ENCODE measurements around the gene CDC42. TPM values are rescaled to one million over a fixed set of nuclear protein-coding genes. Genes with fewer than 3 reads are reported as not detected.
"Not testable (repeated sequence)": the region's sequence is repeated elsewhere in the genome, so short reads cannot be mapped to it uniquely, and the experiment has no call there.

CDC42 gene
- total RNA-seq, result 71.5 TPM

- Histone ChIP-seq H3K36me3 (ENCODE audit: control insufficient read depth in 3 of 3, insufficient read depth in 3 of 3, low read length in 3 of 3) (no peaks in the 10 kb centered on the region), H3K9ac (ENCODE audit: low read depth in 1 of 3, low read length in 3 of 3) (peak within 1 kb of the TSS; percentile 89 to 91 (median 90)), H3K9me3 (ENCODE audit: control insufficient read depth in 3 of 3, low read length in 3 of 3) (no peaks in the 10 kb centered on the region), H3K27ac (ENCODE audit: low read depth, low read length) (peak within 1 kb of the TSS; percentile 95), H3K27me3 (ENCODE audit: control insufficient read depth in 3 of 3, insufficient read depth in 3 of 3, low read length in 3 of 3) (no peaks in the 10 kb centered on the region), H3K4me1 (ENCODE audit: control insufficient read depth in 3 of 3, insufficient read depth in 3 of 3, low read length in 3 of 3) (peaks cover 31 to 41% (median 34%) of the 10 kb centered on the region in 3 donors), H3K4me3 (ENCODE audit: low read length in 3 of 3) (peak within 1 kb of the TSS; percentile 83 to 87 (median 85))
Measured at GRCh38 chr1:22052115-22053016, at the start of gene CDC42. Gene CDC42, plus strand, starts transcription at chr1:22052709. Its CDS starts 25,770 bp downstream, at chr1:22078479.

GRCh38 chr1:22002875-22003274, 49.6 kb upstream of the CDC42 start:
- H3K4me3 ChIP-seq (ENCODE audit: low read length in 3 of 3); H3K36me3 ChIP-seq (ENCODE audit: control insufficient read depth in 3 of 3, insufficient read depth in 3 of 3, low read length in 3 of 3); H3K27me3 ChIP-seq (ENCODE audit: control insufficient read depth in 3 of 3, insufficient read depth in 3 of 3, low read length in 3 of 3): not testable (repeated sequence)

GRCh38 chr1:22003959-22004358, 48.5 kb upstream of the CDC42 start:
- not testable (repeated sequence) for H3K36me3 ChIP-seq (ENCODE audit: control insufficient read depth in 3 of 3, insufficient read depth in 3 of 3, low read length in 3 of 3); H3K27ac ChIP-seq (ENCODE audit: low read depth, low read length); H3K9ac ChIP-seq (ENCODE audit: low read depth in 1 of 3, low read length in 3 of 3); H3K4me1 ChIP-seq (ENCODE audit: control insufficient read depth in 3 of 3, insufficient read depth in 3 of 3, low read length in 3 of 3); H3K9me3 ChIP-seq (ENCODE audit: control insufficient read depth in 3 of 3, low read length in 3 of 3); H3K4me3 ChIP-seq (ENCODE audit: low read length in 3 of 3); H3K27me3 ChIP-seq (ENCODE audit: control insufficient read depth in 3 of 3, insufficient read depth in 3 of 3, low read length in 3 of 3)

More at GRCh38 chr1:22002875-22003274, 49.6 kb upstream of the CDC42 start:
- not testable (repeated sequence) for H3K9ac ChIP-seq (ENCODE audit: low read depth in 1 of 3, low read length in 3 of 3); H3K27ac ChIP-seq (ENCODE audit: low read depth, low read length); H3K9me3 ChIP-seq (ENCODE audit: control insufficient read depth in 3 of 3, low read length in 3 of 3); H3K4me1 ChIP-seq (ENCODE audit: control insufficient read depth in 3 of 3, insufficient read depth in 3 of 3, low read length in 3 of 3)

- not testable (repeated sequence) for H3K27me3 ChIP-seq (ENCODE audit: control insufficient read depth in 3 of 3, insufficient read depth in 3 of 3, low read length in 3 of 3); H3K9ac ChIP-seq (ENCODE audit: low read depth in 1 of 3, low read length in 3 of 3); H3K9me3 ChIP-seq (ENCODE audit: control insufficient read depth in 3 of 3, low read length in 3 of 3); H3K4me3 ChIP-seq (ENCODE audit: low read length in 3 of 3); H3K27ac ChIP-seq (ENCODE audit: low read depth, low read length); H3K36me3 ChIP-seq (ENCODE audit: control insufficient read depth in 3 of 3, insufficient read depth in 3 of 3, low read length in 3 of 3); H3K4me1 ChIP-seq (ENCODE audit: control insufficient read depth in 3 of 3, insufficient read depth in 3 of 3, low read length in 3 of 3)
Measured at GRCh38 chr1:22005261-22006149, 47.0 kb upstream of the CDC42 start.

GRCh38 chr1:22006736-22007135, 45.8 kb upstream of the CDC42 start:
- H3K4me3 ChIP-seq (ENCODE audit: low read length in 3 of 3); H3K27ac ChIP-seq (ENCODE audit: low read depth, low read length); H3K4me1 ChIP-seq (ENCODE audit: control insufficient read depth in 3 of 3, insufficient read depth in 3 of 3, low read length in 3 of 3); H3K27me3 ChIP-seq (ENCODE audit: control insufficient read depth in 3 of 3, insufficient read depth in 3 of 3, low read length in 3 of 3); H3K9me3 ChIP-seq (ENCODE audit: control insufficient read depth in 3 of 3, low read length in 3 of 3); H3K9ac ChIP-seq (ENCODE audit: low read depth in 1 of 3, low read length in 3 of 3); H3K36me3 ChIP-seq (ENCODE audit: control insufficient read depth in 3 of 3, insufficient read depth in 3 of 3, low read length in 3 of 3): not testable (repeated sequence)

- H3K27ac ChIP-seq (ENCODE audit: low read depth, low read length); H3K4me1 ChIP-seq (ENCODE audit: control insufficient read depth in 3 of 3, insufficient read depth in 3 of 3, low read length in 3 of 3): not testable (repeated sequence)
Measured at GRCh38 chr1:22007262-22007661, 45.2 kb upstream of the CDC42 start.

GRCh38 chr1:22009566-22009965, 42.9 kb upstream of the CDC42 start:
- H3K9ac ChIP-seq (ENCODE audit: low read depth in 1 of 3, low read length in 3 of 3); H3K4me1 ChIP-seq (ENCODE audit: control insufficient read depth in 3 of 3, insufficient read depth in 3 of 3, low read length in 3 of 3); H3K9me3 ChIP-seq (ENCODE audit: control insufficient read depth in 3 of 3, low read length in 3 of 3): not testable (repeated sequence)

More at GRCh38 chr1:22007262-22007661, 45.2 kb upstream of the CDC42 start:
- H3K4me3 ChIP-seq (ENCODE audit: low read length in 3 of 3); H3K36me3 ChIP-seq (ENCODE audit: control insufficient read depth in 3 of 3, insufficient read depth in 3 of 3, low read length in 3 of 3); H3K9me3 ChIP-seq (ENCODE audit: control insufficient read depth in 3 of 3, low read length in 3 of 3); H3K27me3 ChIP-seq (ENCODE audit: control insufficient read depth in 3 of 3, insufficient read depth in 3 of 3, low read length in 3 of 3); H3K9ac ChIP-seq (ENCODE audit: low read depth in 1 of 3, low read length in 3 of 3): not testable (repeated sequence)

GRCh38 chr1:22012752-22013151, 39.8 kb upstream of the CDC42 start:
- not testable (repeated sequence) for H3K9me3 ChIP-seq (ENCODE audit: control insufficient read depth in 3 of 3, low read length in 3 of 3); H3K27me3 ChIP-seq (ENCODE audit: control insufficient read depth in 3 of 3, insufficient read depth in 3 of 3, low read length in 3 of 3); H3K36me3 ChIP-seq (ENCODE audit: control insufficient read depth in 3 of 3, insufficient read depth in 3 of 3, low read length in 3 of 3); H3K27ac ChIP-seq (ENCODE audit: low read depth, low read length); H3K4me1 ChIP-seq (ENCODE audit: control insufficient read depth in 3 of 3, insufficient read depth in 3 of 3, low read length in 3 of 3); H3K9ac ChIP-seq (ENCODE audit: low read depth in 1 of 3, low read length in 3 of 3); H3K4me3 ChIP-seq (ENCODE audit: low read length in 3 of 3)

More at GRCh38 chr1:22009566-22009965, 42.9 kb upstream of the CDC42 start:
- H3K27ac ChIP-seq (ENCODE audit: low read depth, low read length); H3K4me3 ChIP-seq (ENCODE audit: low read length in 3 of 3); H3K36me3 ChIP-seq (ENCODE audit: control insufficient read depth in 3 of 3, insufficient read depth in 3 of 3, low read length in 3 of 3); H3K27me3 ChIP-seq (ENCODE audit: control insufficient read depth in 3 of 3, insufficient read depth in 3 of 3, low read length in 3 of 3): not testable (repeated sequence)

GRCh38 chr1:22014575-22015206, 37.8 kb upstream of the CDC42 start:
- H3K9ac ChIP-seq (ENCODE audit: low read depth in 1 of 3, low read length in 3 of 3); H3K27ac ChIP-seq (ENCODE audit: low read depth, low read length); H3K9me3 ChIP-seq (ENCODE audit: control insufficient read depth in 3 of 3, low read length in 3 of 3); H3K36me3 ChIP-seq (ENCODE audit: control insufficient read depth in 3 of 3, insufficient read depth in 3 of 3, low read length in 3 of 3); H3K4me3 ChIP-seq (ENCODE audit: low read length in 3 of 3); H3K27me3 ChIP-seq (ENCODE audit: control insufficient read depth in 3 of 3, insufficient read depth in 3 of 3, low read length in 3 of 3); H3K4me1 ChIP-seq (ENCODE audit: control insufficient read depth in 3 of 3, insufficient read depth in 3 of 3, low read length in 3 of 3): not testable (repeated sequence)
